Progenitor cell of endocrine pancreas (in vitro differentiated cells): ENCODE results near the gene OPTN. TPM values are rescaled to one million over a fixed set of nuclear protein-coding genes. Genes with fewer than 3 reads are reported as not detected.
"Not testable (repeated sequence)": the region's sequence is repeated elsewhere in the genome, so short reads cannot be mapped to it uniquely, and the experiment has no call there.

Experiments
- DNase-seq: peaks from one replicate; pipeline ENCODE4 v3.0.0; 2021; ENCODE audit warnings: low spot score; ENCODE audit not compliant: unreplicated experiment
- H3K27ac Mint-ChIP-seq: 2 replicates; pipeline ENCODE4 v1.8.0; 2021; ENCODE audit warnings: mild to moderate bottlenecking, moderate library complexity, mixed read lengths
- H3K27me3 Mint-ChIP-seq: 2 replicates; pipeline ENCODE4 v1.8.0; 2021; ENCODE audit warnings: mixed read lengths
- H3K36me3 Mint-ChIP-seq: 2 replicates; pipeline ENCODE4 v1.8.0; 2022; ENCODE audit warnings: mixed read lengths; ENCODE audit not compliant: insufficient read depth
- H3K4me1 Mint-ChIP-seq: 2 replicates; pipeline ENCODE4 v1.8.0; 2021; ENCODE audit warnings: low read depth, mixed read lengths
- H3K4me3 Mint-ChIP-seq: 2 replicates; pipeline ENCODE4 v1.8.0; 2021; ENCODE audit warnings: low read depth, mild to moderate bottlenecking, moderate library complexity, mixed read lengths
- H3K9me3 Mint-ChIP-seq: 2 replicates; pipeline ENCODE4 v1.8.0; 2021; ENCODE audit warnings: low read depth, mixed read lengths
- total RNA-seq: library from RNA; stranded (reverse); gene quantifications from 2 replicates; pipeline ENCODE4 v1.2.1, GENCODE V29; 2021
- TF ChIP-seq, protein P1 (sequence below): fragments of 200-600 bp; sonication (generic); IDR thresholded peaks from one replicate; pipeline ENCODE4 v1.5.0; 2021; ENCODE audit warnings: antibody characterized with exemption, mild to moderate bottlenecking; ENCODE audit not compliant: unreplicated experiment

The OPTN gene
- total RNA-seq, 1 donor from 2014 or later: 6.8 TPM

DNA sequence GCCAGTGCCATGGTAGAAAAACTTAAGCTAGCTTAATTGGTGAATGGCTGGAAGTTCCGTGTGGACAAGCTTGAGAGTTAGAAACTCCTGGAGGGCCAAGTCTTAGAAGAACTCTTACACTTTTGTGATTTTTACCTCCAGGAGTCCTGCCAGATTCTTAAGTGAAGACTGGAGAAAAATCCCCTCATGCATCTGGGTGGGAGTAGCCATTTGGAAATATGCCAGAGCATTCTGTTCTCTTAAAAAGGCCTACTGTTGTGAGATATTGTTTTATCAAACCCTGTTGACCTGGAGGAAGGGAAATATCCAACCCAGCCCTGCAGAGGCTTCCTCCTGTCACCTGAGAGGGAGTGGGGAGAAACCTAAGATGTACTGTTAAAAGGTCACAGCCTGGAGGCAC lies 43.8 kb downstream of the OPTN start:
- H3K9me3 Mint-ChIP-seq: peaks cover 10% of the 10 kb centered on the region
- no peaks in the 10 kb centered on the region for H3K36me3 Mint-ChIP-seq
- TF ChIP-seq, protein P1, sequence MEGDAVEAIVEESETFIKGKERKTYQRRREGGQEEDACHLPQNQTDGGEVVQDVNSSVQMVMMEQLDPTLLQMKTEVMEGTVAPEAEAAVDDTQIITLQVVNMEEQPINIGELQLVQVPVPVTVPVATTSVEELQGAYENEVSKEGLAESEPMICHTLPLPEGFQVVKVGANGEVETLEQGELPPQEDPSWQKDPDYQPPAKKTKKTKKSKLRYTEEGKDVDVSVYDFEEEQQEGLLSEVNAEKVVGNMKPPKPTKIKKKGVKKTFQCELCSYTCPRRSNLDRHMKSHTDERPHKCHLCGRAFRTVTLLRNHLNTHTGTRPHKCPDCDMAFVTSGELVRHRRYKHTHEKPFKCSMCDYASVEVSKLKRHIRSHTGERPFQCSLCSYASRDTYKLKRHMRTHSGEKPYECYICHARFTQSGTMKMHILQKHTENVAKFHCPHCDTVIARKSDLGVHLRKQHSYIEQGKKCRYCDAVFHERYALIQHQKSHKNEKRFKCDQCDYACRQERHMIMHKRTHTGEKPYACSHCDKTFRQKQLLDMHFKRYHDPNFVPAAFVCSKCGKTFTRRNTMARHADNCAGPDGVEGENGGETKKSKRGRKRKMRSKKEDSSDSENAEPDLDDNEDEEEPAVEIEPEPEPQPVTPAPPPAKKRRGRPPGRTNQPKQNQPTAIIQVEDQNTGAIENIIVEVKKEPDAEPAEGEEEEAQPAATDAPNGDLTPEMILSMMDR: no peak
- no peak overlapping the region for H3K27ac Mint-ChIP-seq
- H3K27me3 Mint-ChIP-seq: no peaks in the 10 kb centered on the region
- no peaks in the 10 kb centered on the region for H3K4me1 Mint-ChIP-seq
- no peak for DNase-seq
- no peak overlapping the region for H3K4me3 Mint-ChIP-seq

DNA sequence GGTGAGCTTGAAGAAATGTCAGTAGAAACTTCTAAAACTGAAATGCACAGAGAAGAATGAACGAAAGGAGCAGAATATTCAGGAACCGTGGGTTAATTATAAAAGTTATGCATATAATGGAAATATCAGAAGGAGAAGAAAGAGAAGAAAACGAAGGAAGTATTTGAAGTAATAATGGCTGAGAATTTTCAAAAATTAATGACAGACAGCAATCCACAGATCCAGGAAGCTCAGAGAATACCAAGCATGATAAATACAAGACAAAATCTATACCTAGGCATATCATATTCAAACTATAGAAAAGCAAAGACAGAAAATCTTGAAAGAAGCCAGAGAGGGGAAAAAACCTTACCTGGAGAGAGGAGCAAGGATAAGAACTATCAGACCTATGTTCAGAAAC lies 44.9 kb downstream of the OPTN start:
- no peak overlapping the region for H3K27ac Mint-ChIP-seq
- no peak overlapping the region for H3K4me3 Mint-ChIP-seq
- no peaks in the 10 kb centered on the region for H3K4me1 Mint-ChIP-seq
- H3K9me3 Mint-ChIP-seq: peaks cover 10% of the 10 kb centered on the region
- no peaks in the 10 kb centered on the region for H3K36me3 Mint-ChIP-seq
- TF ChIP-seq, protein P1: no peak
- DNase-seq: no peak
- no peaks in the 10 kb centered on the region for H3K27me3 Mint-ChIP-seq

DNA sequence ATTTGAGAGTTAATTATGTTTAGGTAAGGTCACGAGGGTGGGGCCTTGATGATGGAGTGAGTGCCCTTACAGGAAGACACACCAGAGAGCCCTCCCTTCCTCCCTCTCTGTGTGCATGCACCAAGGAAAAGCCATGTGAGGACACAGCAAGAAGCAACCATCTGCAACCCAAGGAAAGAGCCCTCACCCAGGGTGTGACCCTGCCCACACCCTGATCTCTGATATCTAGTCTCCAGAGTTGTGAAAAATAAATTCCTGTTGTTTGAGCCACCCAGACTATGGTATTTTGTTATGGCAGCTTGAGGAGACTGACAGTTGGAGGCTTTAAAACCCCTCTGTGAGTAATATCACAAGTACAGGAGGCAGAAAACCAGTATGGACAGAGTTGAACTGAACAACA lies 46.4 kb downstream of the OPTN start:
- Mint-ChIP-seq H3K27me3 (no peaks in the 10 kb centered on the region), H3K4me3 (no peak overlapping the region), H3K9me3 (peaks cover 10% of the 10 kb centered on the region), H3K27ac (no peak overlapping the region), H3K36me3 (no peaks in the 10 kb centered on the region), H3K4me1 (no peaks in the 10 kb centered on the region)
- TF ChIP-seq, protein P1: no peak
- no peak for DNase-seq

DNA sequence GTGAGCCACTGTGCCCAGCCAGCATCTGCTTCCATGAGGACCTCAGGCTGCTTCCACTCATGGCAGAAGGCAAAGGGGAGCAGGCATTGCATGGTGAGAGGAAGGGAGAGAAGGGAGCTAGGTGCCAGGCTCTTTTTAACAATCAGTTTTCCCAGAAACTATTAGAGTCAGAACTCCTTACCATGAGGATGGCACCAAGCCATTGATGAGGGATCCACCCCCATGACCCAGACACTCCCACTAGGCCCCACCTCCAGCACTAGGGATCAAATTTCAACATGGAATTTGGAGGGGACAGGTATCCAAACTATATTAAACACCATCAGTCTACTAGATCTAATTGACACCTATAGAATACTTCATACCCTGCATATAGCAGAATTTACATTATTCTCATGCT lies 47.2 kb downstream of the OPTN start:
- TF ChIP-seq, protein P1: no peak
- no peak overlapping the region for H3K4me3 Mint-ChIP-seq
- H3K27me3 Mint-ChIP-seq: no peaks in the 10 kb centered on the region
- no peak for DNase-seq
- no peak overlapping the region for H3K27ac Mint-ChIP-seq
- no peaks in the 10 kb centered on the region for H3K4me1 Mint-ChIP-seq
- H3K9me3 Mint-ChIP-seq: peaks cover 10% of the 10 kb centered on the region
- no peaks in the 10 kb centered on the region for H3K36me3 Mint-ChIP-seq

DNA sequence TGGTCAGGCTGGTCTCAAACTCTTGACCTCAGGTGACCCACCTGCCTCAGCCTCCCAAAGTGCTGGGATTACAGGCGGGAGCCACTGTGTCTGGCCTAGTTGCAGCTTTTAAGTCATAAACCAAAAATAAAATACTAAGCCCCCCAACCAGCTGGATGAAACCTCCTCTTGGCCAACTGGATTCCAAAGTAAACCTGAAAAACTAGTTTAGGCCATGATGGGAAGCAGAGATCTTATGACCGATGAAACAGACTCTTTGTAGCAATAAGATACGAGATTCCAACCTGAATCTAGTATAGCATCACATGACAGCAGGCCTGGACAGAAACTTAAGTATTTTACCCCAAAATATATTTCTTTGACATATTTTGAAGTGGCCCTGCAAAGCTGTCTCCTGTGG lies 52.3 kb downstream of the OPTN start:
- peaks cover 4% of the 10 kb centered on the region for H3K9me3 Mint-ChIP-seq
- H3K27me3 Mint-ChIP-seq: no peaks in the 10 kb centered on the region
- no peaks in the 10 kb centered on the region for H3K36me3 Mint-ChIP-seq
- no peaks in the 10 kb centered on the region for H3K4me1 Mint-ChIP-seq
- no peak for DNase-seq
- no peak overlapping the region for H3K4me3 Mint-ChIP-seq
- TF ChIP-seq, protein P1: no peak
- no peak overlapping the region for H3K27ac Mint-ChIP-seq

DNA sequence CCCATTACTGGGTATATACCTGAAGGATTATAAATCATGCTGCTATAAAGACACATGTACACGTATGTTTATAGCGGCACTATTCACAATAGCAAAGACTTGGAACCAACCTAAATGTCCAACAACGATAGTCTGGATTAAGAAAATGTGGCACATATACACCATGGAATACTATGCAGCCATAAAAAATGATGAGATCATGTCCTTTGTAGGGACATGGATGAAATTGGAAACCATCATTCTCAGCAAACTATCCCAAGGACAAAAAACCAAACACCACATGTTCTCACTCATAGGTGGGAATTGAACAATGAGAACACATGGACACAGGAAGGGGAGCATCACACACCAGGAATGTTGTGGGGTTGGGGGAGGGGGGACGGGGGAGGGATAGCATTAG lies 55.9 kb downstream of the OPTN start:
- not testable (repeated sequence) for H3K4me1 Mint-ChIP-seq, H3K27me3 Mint-ChIP-seq, H3K27ac Mint-ChIP-seq, DNase-seq, H3K36me3 Mint-ChIP-seq, H3K4me3 Mint-ChIP-seq, H3K9me3 Mint-ChIP-seq
